Measurements from ENCODE around the gene PIERCE2.
"Not testable (repeated sequence)": the region's sequence is repeated elsewhere in the genome, so short reads cannot be mapped to it uniquely, and the experiment has no call there.

Gene PIERCE2

GRCh38 chr15:55434989-55435825 is 26.9 kb downstream of the PIERCE2 start:
- DNase-seq, result no peak

GRCh38 chr15:55443141-55443540 is 34.8 kb downstream of the PIERCE2 start:
- DNase-seq, result not testable (repeated sequence)

GRCh38 chr15:55445936-55446335 is 37.6 kb downstream of the PIERCE2 start:
- DNase-seq, result not testable (repeated sequence)

GRCh38 chr15:55446379-55447029 is 38.2 kb downstream of the PIERCE2 start:
- DNase-seq, result not testable (repeated sequence)

GRCh38 chr15:55447030-55447394 is 38.7 kb downstream of the PIERCE2 start:
- not testable (repeated sequence) for DNase-seq

GRCh38 chr15:55457401-55458022 is 49.2 kb downstream of the PIERCE2 start:
- DNase-seq, result no peak

GRCh38 chr15:55461447-55461846 is 53.2 kb downstream of the PIERCE2 start:
- DNase-seq, result no peak

GRCh38 chr15:55468321-55468720 is 60.0 kb downstream of the PIERCE2 start:
- no peak for DNase-seq

Measured in activated CD4-positive, CD25-positive, alpha-beta regulatory T cell treated with anti-CD3 and anti-CD28 coated beads, Interleukin-2, amount 50 U/mL, for 72 hours (primary cell).